ENCODE measurements around the gene NPFF.
"Not testable (repeated sequence)": the region's sequence is repeated elsewhere in the genome, so short reads cannot be mapped to it uniquely, and the experiment has no call there.

NPFF gene, protein sequence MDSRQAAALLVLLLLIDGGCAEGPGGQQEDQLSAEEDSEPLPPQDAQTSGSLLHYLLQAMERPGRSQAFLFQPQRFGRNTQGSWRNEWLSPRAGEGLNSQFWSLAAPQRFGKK

DNA sequence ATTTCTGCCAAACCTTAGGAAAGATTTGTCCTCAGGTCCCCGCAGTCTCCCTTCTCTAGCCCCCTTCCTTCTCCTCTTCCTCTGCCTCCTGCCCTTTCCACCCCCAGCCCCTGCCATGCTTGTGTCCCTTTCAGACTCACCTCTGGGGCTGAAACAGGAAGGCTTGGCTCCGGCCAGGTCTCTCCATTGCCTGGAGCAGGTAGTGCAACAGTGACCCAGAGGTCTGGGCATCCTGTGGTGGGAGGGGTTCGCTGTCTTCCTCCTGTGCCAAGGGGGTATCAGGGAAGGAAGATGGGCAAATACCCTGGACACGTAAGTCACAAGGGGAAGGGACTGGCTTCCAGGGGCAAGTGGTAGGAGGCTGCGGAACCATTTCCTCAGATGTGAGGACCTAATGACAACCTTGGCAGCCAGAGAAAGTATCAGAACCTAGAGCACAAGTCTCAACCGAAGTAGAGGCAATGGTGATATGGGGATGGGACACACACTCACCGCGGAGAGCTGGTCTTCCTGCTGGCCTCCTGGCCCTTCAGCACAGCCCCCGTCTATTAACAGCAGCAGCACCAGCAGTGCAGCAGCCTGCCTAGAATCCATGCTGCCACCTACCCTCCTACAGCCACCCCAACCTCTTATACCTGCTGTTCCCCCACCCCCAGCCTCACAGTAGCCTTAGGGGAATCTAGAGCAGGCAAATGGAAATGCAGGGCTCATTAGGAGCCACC, at the start of gene NPFF:
Gene NPFF, minus strand, starts transcription at position 604 of the 722 bp plus-strand sequence. Its CDS starts 10 bp downstream, at position 594.
- no peak for DNase-seq

- DNase-seq = no peak
These were observed 45.4 kb upstream of the NPFF start for GRCh38 chr12:53552361-53553327.

GRCh38 chr12:53551889-53552291, 44.6 kb upstream of the NPFF start:
- no peak for DNase-seq

DNA sequence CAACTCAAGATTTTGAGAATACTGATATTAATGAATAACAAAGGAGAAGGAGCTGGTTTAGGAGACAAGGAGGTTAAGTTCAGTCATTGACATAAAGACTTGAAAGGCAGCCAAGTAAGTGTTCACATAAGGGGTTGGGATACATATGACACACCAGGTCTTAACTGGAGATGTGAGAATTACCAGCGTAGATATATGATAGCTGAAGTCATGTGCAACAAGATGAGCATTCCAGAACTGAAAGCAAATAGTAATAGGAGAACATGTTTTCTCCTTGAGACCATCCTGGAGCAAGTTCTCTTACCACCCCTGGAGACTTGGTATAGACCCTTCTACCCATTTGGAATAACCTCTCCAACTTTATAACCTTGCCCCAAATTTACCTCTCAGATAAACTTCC, 43.3 kb upstream of the NPFF start:
- DNase-seq = no peak

DNA sequence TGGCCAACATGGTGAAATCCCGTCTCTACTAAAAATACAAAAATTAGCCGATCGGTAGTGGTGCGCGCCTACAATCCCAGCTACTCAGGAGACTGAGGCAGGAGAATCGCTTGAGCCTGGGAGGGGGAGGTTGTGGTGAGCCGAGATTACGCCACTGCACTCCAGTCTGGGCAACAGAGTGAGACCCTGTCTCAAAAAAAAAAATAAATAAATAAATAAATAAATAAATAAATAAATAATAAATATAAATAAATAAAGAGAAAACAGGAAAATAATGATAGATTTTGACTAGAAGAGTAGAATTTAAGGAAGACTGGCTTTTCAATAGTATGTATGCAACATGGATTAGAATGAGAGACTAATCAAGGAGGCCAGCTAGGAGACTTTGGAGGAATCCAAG, 42.8 kb upstream of the NPFF start:
- not testable (repeated sequence) for DNase-seq

DNA sequence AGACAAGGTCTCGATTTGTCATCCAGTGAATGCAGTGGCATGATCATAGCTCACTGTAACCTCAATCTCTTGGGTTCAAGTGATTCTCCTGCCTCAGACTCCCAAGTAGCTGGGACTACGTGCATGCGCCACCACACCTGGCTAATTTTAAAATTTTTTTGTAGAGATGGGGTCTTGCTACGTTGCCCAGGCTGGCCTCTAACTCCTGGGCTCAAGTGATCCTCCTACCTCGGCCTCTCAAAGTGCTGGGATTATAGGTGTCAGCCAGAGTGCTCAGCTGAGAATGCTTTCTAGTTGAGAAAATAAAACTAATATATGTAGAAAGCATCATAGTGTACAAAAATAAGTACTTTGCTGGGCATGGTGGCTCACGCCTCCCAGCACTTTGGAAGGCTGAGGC, 41.1 kb upstream of the NPFF start:
- not testable (repeated sequence) for DNase-seq

- peak; percentile 23 to 52 for DNase-seq
These were observed 36.3 kb upstream of the NPFF start for GRCh38 chr12:53543539-53543938.

DNA sequence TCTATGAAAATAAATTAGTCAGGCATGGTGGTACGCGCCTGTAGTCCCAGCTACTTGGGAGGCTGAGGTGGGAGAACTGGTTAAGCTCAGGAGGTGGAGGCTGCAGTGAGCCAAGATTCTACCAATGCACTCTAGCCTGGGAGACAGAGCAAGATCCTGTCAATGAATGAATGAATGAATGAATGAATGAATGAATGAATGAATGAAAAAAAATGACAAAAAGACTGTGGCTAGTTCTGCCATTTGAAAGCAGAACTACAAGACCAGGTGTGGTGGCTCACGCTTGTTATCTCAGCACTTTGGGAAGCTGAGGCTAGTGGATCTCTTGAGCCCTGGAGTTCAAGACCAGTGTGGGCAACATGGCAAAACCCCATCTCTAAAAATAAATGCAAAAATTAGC, 32.2 kb upstream of the NPFF start:
- no peak for DNase-seq

GRCh38 chr12:53538209-53538689, 31.0 kb upstream of the NPFF start:
- no peak for DNase-seq

GRCh38 chr12:53536962-53537361, 29.7 kb upstream of the NPFF start:
- no peak for DNase-seq

DNA sequence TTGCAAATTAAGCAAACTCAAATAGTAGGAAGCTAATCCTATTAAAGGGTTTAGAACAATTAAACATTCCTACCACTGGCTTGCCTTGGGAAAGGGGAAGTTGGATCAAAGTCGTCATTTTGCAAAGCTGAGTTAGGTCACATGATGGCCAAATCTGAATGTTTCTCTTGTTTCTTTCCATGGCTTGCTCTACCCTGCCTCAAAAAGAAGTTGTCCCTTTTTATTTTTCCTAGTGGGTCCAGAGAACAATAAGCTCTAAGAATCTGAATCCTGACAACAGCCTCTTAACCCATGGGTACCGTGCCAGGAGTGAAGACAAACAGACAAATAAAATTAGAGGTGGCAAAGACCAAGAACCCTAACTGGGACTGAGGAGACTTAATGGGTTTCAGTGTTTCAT, 26.2 kb upstream of the NPFF start:
- DNase-seq = no peak

DNA sequence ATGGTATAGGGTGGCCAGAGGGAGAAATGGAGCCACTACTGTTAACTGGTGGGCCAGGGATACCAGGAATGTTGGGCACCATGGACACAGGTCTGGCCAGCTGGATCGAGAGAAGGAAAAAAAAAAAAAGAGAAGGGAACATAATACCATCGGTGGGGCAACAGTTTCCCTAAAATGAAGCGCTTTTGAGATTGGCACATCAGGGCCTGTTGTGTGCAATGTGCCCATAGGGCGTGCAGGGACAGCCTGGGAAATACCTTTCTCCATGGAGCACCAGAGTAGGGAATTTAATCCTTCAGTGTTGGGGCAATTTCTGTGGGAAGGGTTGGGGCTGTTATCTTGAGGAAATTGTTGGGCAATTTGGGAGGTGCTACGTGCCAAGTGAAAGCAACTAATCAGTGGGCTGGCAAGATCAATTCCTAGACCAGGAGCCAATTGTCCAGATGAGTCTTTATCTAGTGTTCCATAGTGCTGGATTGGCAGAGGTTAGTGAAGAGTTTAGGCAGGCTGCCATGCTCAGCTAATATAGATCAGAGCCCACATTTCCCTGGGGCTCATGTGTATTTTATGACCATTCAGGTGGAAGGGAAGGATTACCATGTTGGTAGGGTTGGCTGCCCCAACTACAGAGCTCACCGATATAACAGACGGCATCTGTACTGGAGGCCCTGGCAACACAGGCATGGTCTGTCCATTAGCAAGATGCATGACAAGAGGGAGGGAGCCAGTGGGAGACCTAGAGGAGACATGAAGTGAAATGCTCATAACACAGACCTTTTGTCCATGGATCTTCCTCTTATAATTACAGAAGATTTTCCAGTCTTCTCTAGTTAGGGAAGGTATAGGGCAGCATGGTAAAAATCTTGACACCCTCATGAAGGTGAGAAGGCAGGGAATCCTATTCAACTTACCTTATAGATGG, 25.5 kb upstream of the NPFF start:
- no peak for DNase-seq

DNA sequence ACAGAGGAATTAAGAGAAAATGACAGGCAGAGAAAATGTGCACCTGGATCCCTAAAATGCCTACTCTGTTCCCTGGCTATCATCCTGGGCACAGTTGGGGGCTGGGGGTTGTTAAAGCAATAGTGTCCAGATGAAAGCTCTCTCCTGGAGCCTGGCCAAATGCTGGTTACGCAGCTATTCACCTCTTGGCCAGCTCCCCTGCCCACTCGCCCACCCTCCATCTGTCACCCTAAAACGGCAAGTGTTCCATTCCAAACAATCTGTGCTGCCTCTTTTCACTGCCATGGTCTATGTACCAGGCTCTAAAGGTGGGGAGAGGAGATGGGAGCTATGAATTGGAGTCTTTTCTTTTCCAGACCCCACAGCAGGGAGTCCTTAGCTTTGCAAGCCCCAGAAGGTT, 24.7 kb upstream of the NPFF start:
- no peak for DNase-seq

DNA sequence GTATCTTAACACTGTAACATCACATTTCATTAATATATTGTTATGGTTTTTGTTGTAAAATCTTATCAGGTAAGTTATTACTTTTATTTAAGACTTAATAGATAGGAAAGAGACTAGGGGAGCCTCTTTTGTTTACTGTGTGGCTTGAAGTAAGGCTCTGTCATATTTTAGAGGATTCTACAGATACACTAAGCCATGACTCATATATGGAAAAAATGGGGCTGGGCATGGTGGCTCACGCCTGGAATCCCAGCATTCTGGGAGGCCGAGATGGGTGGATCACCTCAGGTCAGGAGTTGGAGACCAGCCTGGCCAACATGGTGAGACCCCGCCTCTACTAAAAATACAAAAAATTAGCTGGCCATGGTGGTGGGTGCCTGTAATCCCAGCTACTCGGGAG, 23.6 kb upstream of the NPFF start:
- DNase-seq = no peak

DNA sequence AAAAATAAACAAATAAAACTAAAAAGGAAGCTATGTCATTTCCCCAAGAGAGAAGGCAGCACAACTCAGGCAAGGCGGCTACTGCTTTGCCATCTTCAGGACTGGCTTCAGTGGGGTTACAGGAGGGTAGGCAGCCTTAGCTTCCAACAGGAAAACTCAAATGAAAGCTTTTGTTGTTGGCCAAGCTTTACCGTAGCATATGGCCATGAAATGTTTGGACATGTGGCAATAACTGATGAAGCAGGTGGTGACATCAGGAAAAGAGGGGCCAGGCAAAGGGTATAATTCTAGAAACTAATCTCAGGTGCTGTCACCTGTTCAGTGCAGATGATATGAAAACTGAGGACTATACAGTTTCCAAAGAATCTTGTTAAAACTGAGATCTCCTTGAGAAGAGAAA, 22.8 kb upstream of the NPFF start:
- no peak for DNase-seq

GRCh38 chr12:53524476-53524875, 17.2 kb upstream of the NPFF start:
- DNase-seq = no peak

GRCh38 chr12:53523131-53523530, 15.8 kb upstream of the NPFF start:
- no peak for DNase-seq

DNA sequence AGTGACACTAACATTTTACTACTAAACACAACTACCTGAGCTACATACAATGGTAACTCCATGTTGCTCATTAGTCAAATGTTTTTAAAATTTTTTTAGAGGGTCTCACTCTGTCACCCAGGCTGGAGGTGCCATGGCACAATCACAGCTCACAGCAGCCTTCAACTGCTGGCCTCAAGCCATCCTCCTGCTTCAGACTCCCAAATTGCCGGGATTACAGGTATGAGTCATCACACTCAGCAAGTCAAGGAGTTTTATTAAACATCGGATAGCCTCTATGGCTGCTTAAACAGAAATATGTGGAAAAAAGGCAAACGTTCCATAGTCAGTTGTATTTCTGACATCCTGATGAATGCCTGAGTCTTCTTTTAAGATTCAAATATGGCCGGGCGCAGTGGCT, 11.1 kb upstream of the NPFF start:
- DNase-seq = no peak

DNA sequence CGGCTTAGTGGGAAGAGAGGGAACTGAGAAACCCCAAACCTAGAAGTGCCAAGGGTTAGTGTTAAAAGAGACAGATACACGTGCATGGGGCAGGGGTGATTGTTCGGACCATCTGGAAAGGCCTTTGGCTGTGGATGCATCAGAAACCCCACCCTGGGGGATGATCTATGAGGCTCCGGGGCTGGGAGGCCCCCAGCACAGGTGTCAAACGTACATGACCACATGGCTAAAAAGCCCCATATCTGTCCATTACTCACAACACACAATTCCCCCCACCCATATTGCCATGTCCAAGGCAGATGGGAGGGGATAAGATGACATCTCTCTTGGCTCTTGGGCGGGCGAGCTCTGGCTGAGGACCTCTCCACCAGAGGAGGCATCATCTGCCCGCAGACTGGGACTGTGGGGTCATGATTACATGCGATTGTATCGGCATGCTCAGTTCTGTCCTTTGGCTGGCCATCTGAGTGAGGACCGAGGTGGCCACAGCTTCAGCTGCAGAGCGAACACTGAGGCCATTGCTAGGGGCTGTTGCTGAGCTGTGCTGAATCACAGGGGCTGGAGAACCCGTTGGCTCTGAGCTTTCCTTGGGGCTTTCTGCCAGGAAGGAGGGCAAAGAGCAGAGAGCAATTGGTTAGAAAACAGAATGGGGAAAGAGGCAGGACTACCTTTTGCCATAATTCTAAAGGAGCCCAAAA, 9.6 kb upstream of the NPFF start:
- DNase-seq = no peak

DNA sequence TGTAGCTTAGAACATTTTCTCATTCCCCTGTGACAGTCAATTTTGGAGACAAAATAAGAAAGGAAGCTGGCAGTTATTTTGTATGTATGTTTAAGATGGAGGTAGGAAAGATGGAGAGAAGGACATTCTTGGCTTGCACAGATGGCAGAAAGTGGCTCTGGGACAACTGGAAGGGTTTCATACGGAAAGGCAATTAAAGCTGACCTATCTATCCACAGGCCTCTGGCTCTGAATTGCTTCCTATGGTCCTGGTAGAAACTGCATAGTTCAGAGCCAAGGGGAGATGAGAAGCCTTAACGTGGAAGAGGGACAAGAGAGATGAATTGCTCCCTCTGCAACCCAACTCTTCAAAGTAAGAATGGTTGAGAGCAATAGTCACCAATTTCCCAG, 8.0 kb upstream of the NPFF start:
- DNase-seq = no peak

GRCh38 chr12:53514628-53515290, 7.5 kb upstream of the NPFF start:
- no peak for DNase-seq
